Thymus (tissue), 11 donors: ENCODE results near the gene WFS1. TPM values are rescaled to one million over a fixed set of nuclear protein-coding genes. Genes with fewer than 3 reads are reported as not detected.

Experiments
- DNase-seq, 9 donors: peaks; one replicate each; pipeline ENCODE4 v3.0.0-alpha.2; 2013; ENCODE audit warnings: low spot score in 9 of 9, low read depth in 6 of 9, missing footprints in 1 of 9
- H3K27ac ChIP-seq, 2 donors: one replicate each; pipeline ENCODE4 v1.5.1; 2013; ENCODE audit warnings: control low read depth in 1 of 2, low read depth in 1 of 2, low read length in 1 of 2, mild to moderate bottlenecking in 1 of 2, moderate library complexity in 1 of 2
- H3K27me3 ChIP-seq, 2 donors: one replicate each; pipeline ENCODE4 v1.5.1; 2013; ENCODE audit warnings: low read length in 1 of 2; ENCODE audit not compliant: control insufficient read depth in 2 of 2, insufficient read depth in 1 of 2
- H3K36me3 ChIP-seq, 2 donors: one replicate each; pipeline ENCODE4 v1.5.1; 2013; ENCODE audit warnings: low read length in 1 of 2, mild to moderate bottlenecking in 1 of 2, moderate library complexity in 1 of 2; ENCODE audit not compliant: control insufficient read depth in 2 of 2, insufficient read depth in 2 of 2
- H3K4me1 ChIP-seq, 2 donors: one replicate each; pipeline ENCODE4 v1.5.1; 2013; ENCODE audit warnings: low read length in 2 of 2; ENCODE audit not compliant: control insufficient read depth in 2 of 2, insufficient read depth in 2 of 2
- H3K4me3 ChIP-seq, 2 donors: one replicate each; pipeline ENCODE4 v1.5.1; 2013; ENCODE audit warnings: low read length in 2 of 2, control low read depth in 1 of 2, mild to moderate bottlenecking in 1 of 2
- H3K9me3 ChIP-seq, 2 donors: one replicate each; pipeline ENCODE4 v1.5.1; 2013; ENCODE audit warnings: low read length in 1 of 2, mild to moderate bottlenecking in 1 of 2; ENCODE audit not compliant: control insufficient read depth in 2 of 2, insufficient read depth in 1 of 2
- WGBS: extraction: QIAGEN DNeasy Blood & Tissue Kit; methylation state at CpG from one replicate; pipeline ENCODE4 v1.1.7; 2013; 5-methylcytosine and 5-hydroxymethylcytosine counted together
- polyA plus RNA-seq: library from polyadenylated mRNA; stranded (reverse); fragments of 200-250 nt; gene quantifications from one replicate; pipeline ENCODE4 v1.2.3, GENCODE V29; 2013
- total RNA-seq: library from RNA; stranded (reverse); fragments of 120-200 nt; gene quantifications from one replicate; pipeline ENCODE4 v1.2.4, GENCODE V29; 2013
- donor health status: healthy.

Gene WFS1
- total and polyA plus RNA-seq, 2 donors = 1.5 to 5.1 TPM

DNA sequence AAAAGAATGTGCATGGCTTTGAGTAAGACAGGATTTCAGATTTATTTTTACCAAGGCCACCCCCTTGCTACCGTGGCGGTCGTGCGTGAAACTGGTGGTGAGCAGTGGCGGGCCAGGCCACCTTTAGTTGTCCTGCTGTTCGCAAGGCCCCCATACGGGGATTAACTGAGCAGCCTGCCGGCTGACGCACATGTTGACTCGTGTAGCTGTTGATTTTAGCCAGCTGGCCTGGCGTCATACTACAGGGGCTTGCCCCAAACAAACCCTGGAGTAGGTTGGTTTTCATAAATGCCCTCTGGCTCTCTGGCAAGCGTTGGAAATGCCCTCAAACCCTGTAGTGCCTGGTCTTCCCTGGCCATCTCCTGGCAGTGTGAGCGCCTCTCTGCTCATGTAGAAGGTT is 28.4 kb downstream of the WFS1 start:
- Histone ChIP-seq H3K36me3 (no peaks in the 10 kb centered on the region), H3K27me3 (no peaks in the 10 kb centered on the region), H3K4me3 (no peak overlapping the region), H3K9me3 (no peaks in the 10 kb centered on the region), H3K4me1 (no peaks in the 10 kb centered on the region), H3K27ac (no peak overlapping the region)
- no peak for DNase-seq
- 88% methylated on average over 13 of the region's 13 CpGs for WGBS

- Histone ChIP-seq H3K27ac (no peak overlapping the region), H3K27me3 (no peaks in the 10 kb centered on the region), H3K36me3 (no peaks in the 10 kb centered on the region), H3K9me3 (no peaks in the 10 kb centered on the region), H3K4me3 (no peak overlapping the region), H3K4me1 (no peaks in the 10 kb centered on the region)
- WGBS = 92% methylated on average over 6 of the region's 6 CpGs
- DNase-seq = no peak
Observed at GRCh38 chr4:6298852-6299251, 29.2 kb downstream of the WFS1 start.

GRCh38 chr4:6299875-6300274 is 30.2 kb downstream of the WFS1 start:
- WGBS = 91% methylated on average over 12 of the region's 12 CpGs
- no peaks in the 10 kb centered on the region for H3K4me1 ChIP-seq
- H3K27me3 ChIP-seq = no peaks in the 10 kb centered on the region
- no peak overlapping the region for H3K4me3 ChIP-seq
- no peak for DNase-seq
- H3K9me3 ChIP-seq = no peaks in the 10 kb centered on the region
- no peaks in the 10 kb centered on the region for H3K36me3 ChIP-seq
- H3K27ac ChIP-seq = no peak overlapping the region

- WGBS = 88% methylated on average over 11 of the region's 11 CpGs
- Histone ChIP-seq H3K27ac (no peak overlapping the region), H3K4me3 (no peak overlapping the region), H3K36me3 (no peaks in the 10 kb centered on the region), H3K9me3 (no peaks in the 10 kb centered on the region), H3K27me3 (peaks cover 0 to 1% of the 10 kb centered on the region in 2 donors), H3K4me1 (no peaks in the 10 kb centered on the region)
- DNase-seq = no peak
Observed at GRCh38 chr4:6300359-6300758, 30.7 kb downstream of the WFS1 start.

- 96% methylated on average over 35 of the region's 35 CpGs for WGBS
- H3K27ac ChIP-seq = no peak overlapping the region
- no peaks in the 10 kb centered on the region for H3K36me3 ChIP-seq
- peaks cover 0 to 7% of the 10 kb centered on the region in 2 donors for H3K27me3 ChIP-seq
- no peaks in the 10 kb centered on the region for H3K9me3 ChIP-seq
- DNase-seq = no peak
- no peak overlapping the region for H3K4me3 ChIP-seq
- no peaks in the 10 kb centered on the region for H3K4me1 ChIP-seq
Observed at GRCh38 chr4:6301051-6301731, 31.5 kb downstream of the WFS1 start.

- H3K36me3 ChIP-seq = no peaks in the 10 kb centered on the region
- DNase-seq = no peak
- H3K4me3 ChIP-seq = no peak overlapping the region
- no peaks in the 10 kb centered on the region for H3K9me3 ChIP-seq
- 98% methylated on average over 55 of the region's 55 CpGs for WGBS
- no peak overlapping the region for H3K27ac ChIP-seq
- no peaks in the 10 kb centered on the region for H3K4me1 ChIP-seq
- peaks cover 0 to 11% of the 10 kb centered on the region in 2 donors for H3K27me3 ChIP-seq
Observed at GRCh38 chr4:6301732-6302442, 32.2 kb downstream of the WFS1 start.

DNA sequence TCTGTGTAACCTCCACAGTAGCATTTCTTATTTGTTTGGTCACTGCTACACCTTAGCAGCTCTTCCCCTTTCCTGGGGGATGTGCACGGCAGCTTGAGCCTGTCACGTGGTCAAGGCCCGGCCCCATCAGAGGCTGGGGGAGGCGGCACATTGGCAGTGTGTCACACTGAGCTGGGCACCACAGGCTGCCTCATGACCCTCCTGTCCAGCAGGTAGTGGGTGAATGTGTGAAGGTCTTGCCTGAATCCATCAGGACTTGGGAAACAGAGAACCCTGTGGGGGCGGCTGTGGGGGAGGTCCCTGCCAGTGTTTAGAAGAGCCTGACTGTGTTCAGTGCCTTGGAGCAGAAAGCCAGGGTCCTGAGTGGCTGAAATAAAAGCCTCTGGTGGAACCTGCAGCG is 33.2 kb downstream of the WFS1 start:
- Histone ChIP-seq H3K4me3 (no peak overlapping the region), H3K36me3 (no peaks in the 10 kb centered on the region), H3K9me3 (no peaks in the 10 kb centered on the region), H3K27ac (no peak overlapping the region), H3K4me1 (no peaks in the 10 kb centered on the region), H3K27me3 (peaks cover 0 to 20% of the 10 kb centered on the region in 2 donors)
- no peak for DNase-seq
- WGBS = 88% methylated on average over 6 of the region's 6 CpGs

DNA sequence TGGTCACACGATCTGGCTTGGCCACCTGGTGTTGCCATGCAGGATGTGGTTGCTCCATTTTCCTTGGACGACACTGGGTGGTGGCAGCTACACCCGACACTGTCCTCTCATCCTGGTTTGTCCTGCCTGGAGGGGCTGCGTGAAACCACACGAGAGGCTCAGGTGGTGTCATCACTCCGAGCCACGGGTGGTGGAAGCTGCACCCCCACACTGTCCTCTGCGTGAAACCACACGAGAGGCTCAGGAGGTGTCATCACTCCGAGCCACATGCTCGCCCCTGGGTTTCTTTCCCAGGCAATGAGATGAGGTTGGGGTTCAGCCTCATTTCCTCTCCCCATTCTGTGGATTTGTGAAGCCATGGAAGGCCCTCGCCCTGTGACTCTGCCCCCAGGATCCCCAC is 34.3 kb downstream of the WFS1 start:
- Histone ChIP-seq H3K4me3 (no peak overlapping the region), H3K4me1 (no peaks in the 10 kb centered on the region), H3K9me3 (peaks cover 0 to 1% of the 10 kb centered on the region in 2 donors), H3K27me3 (peaks cover 0 to 30% of the 10 kb centered on the region in 2 donors), H3K36me3 (no peaks in the 10 kb centered on the region), H3K27ac (no peak overlapping the region)
- DNase-seq = no peak
- 93% methylated on average over 12 of the region's 12 CpGs for WGBS

DNA sequence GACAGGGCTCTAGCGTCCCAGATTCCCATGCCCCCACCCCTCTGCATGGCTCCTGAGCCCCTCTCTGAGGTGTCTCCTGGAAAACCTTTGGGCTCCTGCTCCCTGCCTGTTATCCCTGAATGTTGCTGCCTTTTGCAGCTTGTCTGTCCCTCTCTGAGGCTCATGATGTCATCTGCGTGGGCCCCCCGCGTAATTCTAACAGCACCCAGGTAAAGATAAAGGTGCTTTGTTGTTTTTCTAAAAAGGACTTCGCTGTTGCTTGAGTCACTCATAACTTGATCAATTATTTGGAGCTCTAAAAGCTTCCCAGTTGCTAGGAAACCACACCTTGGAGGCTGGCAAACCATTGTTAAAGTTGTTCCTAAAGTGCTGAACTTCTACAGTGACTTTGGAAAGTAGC is 36.6 kb downstream of the WFS1 start:
- Histone ChIP-seq H3K36me3 (no peaks in the 10 kb centered on the region), H3K27me3 (peaks cover 12 to 49% of the 10 kb centered on the region in 2 donors)

More for the DNA sequence above, 36.6 kb downstream of the WFS1 start:
- no peaks in the 10 kb centered on the region for H3K4me1 ChIP-seq
- no peak overlapping the region for H3K4me3 ChIP-seq
- H3K27ac ChIP-seq = no peak overlapping the region
- H3K9me3 ChIP-seq = peaks cover 0 to 2% of the 10 kb centered on the region in 2 donors
- no peak for DNase-seq
- WGBS = 91% methylated on average over 5 of the region's 5 CpGs
